PC-9 (cell line): ENCODE data around the gene GTF2H3. TPM values are rescaled to one million over a fixed set of nuclear protein-coding genes. Genes with fewer than 3 reads are reported as not detected.

Experiments
- BruUV-seq: library from RNA; stranded (reverse); fragments of 400-500 nt; replicated peaks from 2 replicates; lab custom pipeline; 2021; lab: Mats Ljungman, UMichigan
- CTCF ChIA-PET: fragments of 300-600 bp; sonication (Branson Sonifier 250); formaldehyde crosslinking; loops from one replicate; lab custom pipeline; 2022; ENCODE audit warnings: antibody characterized with exemption; lab: Charles Lee
- POLR2A ChIA-PET: fragments of 300-600 bp; sonication (Branson Sonifier 250); formaldehyde crosslinking; loops from one replicate; lab custom pipeline; 2022; ENCODE audit warnings: antibody characterized with exemption; ENCODE audit not compliant: unreplicated experiment; lab: Charles Lee
- DNase-seq, 2 experiments: peaks; one replicate each; pipeline versions ENCODE4 v3.0.0 to v3.0.0-alpha.2; 2015 to 2022; ENCODE audit warnings: mixed read lengths in 1 of 2
- H2AFZ ChIP-seq: fragments of 200-600 bp; sonication (generic); 2 replicates; pipeline ENCODE4 v1.8.1; 2017; ENCODE audit warnings: antibody characterized with exemption
- H3F3A ChIP-seq: fragments of 200-600 bp; sonication (generic); 2 replicates; pipeline ENCODE4 v1.8.1; 2017; ENCODE audit warnings: antibody characterized with exemption, mild to moderate bottlenecking, low read depth; ENCODE audit not compliant: insufficient read depth
- H3K27ac ChIP-seq: fragments of 200-600 bp; sonication (generic); 2 replicates; pipeline ENCODE4 v1.6.1; 2016; ENCODE audit warnings: mixed run types
- H3K27me3 ChIP-seq: fragments of 200-600 bp; sonication (generic); 2 replicates; pipeline ENCODE4 v1.6.1; 2016; ENCODE audit warnings: low read depth, mixed run types; ENCODE audit not compliant: insufficient read depth
- H3K36me3 ChIP-seq: fragments of 200-600 bp; sonication (generic); 2 replicates; pipeline ENCODE4 v1.6.1; 2016; ENCODE audit warnings: low read depth, mixed run types
- H3K4me1 ChIP-seq: fragments of 200-600 bp; sonication (generic); replicated peaks from 2 replicates; pipeline ENCODE4 v1.6.1; 2016; ENCODE audit warnings: mixed run types; ENCODE audit not compliant: insufficient read depth
- H3K4me2 ChIP-seq: fragments of 200-600 bp; sonication (generic); 2 replicates; pipeline ENCODE4 v1.6.1; 2017; ENCODE audit warnings: mixed run types
- H3K4me3 ChIP-seq: fragments of 200-600 bp; sonication (generic); 2 replicates; pipeline ENCODE4 v1.6.1; 2016; ENCODE audit warnings: mixed run types
- H3K79me2 ChIP-seq: fragments of 200-600 bp; sonication (generic); 2 replicates; pipeline ENCODE4 v1.6.1; 2017; ENCODE audit warnings: low read depth, mixed run types
- H3K9me2 ChIP-seq: fragments of 200-600 bp; sonication (generic); 2 replicates; pipeline ENCODE4 v1.8.1; 2017; ENCODE audit warnings: mild to moderate bottlenecking; ENCODE audit not compliant: insufficient read depth
- H3K9me3 ChIP-seq: fragments of 200-600 bp; sonication (generic); 2 replicates; pipeline ENCODE4 v1.8.1; 2016; ENCODE audit warnings: low read depth; ENCODE audit not compliant: insufficient read depth
- H4K20me1 ChIP-seq: fragments of 200-600 bp; sonication (generic); 2 replicates; pipeline ENCODE4 v1.8.1; 2017; ENCODE audit not compliant: insufficient read depth
- CTCF ChIP-seq: fragments of 200-600 bp; sonication (generic); conservative IDR thresholded peaks from 2 replicates; pipeline ENCODE4 v1.6.1; 2017; ENCODE audit warnings: mixed run types, antibody characterized with exemption, mild to moderate bottlenecking, moderate library complexity
- EZH2 ChIP-seq: fragments of 200-600 bp; sonication (generic); IDR thresholded peaks from 2 replicates; pipeline ENCODE4 v1.8.0; 2017; ENCODE audit warnings: antibody characterized with exemption, low read depth
- intact Hi-C: fragments of 100-400 bp; cut with micrococcal nuclease; formaldehyde crosslinking; loops from one replicate; pipeline ENCODE4 v1.10.0; 2022; ENCODE audit not compliant: unreplicated experiment
- total RNA-seq: library from RNA; stranded (reverse); gene quantifications from 2 replicates; pipeline ENCODE4 v1.2.3, GENCODE V29; 2021

GTF2H3 gene
- total RNA-seq, 1 experiment from 2014 or later: 42.9 TPM

- H2AFZ ChIP-seq: no peak overlapping the region
- H3K9me2 ChIP-seq: no peaks in the 10 kb centered on the region
- ChIA-PET POLR2A (no interaction called here), CTCF (no interaction called here)
- H3K27me3 ChIP-seq: no peaks in the 10 kb centered on the region
- no peaks in the 10 kb centered on the region for H3F3A ChIP-seq
- intact Hi-C loops: no loop called here
- no peaks in the 10 kb centered on the region for H4K20me1 ChIP-seq
- H3K9me3 ChIP-seq: no peaks in the 10 kb centered on the region
- H3K4me2 ChIP-seq: no peak overlapping the region
- H3K79me2 ChIP-seq: no peaks in the 10 kb centered on the region
- no peaks in the 10 kb centered on the region for H3K36me3 ChIP-seq
- H3K27ac ChIP-seq: no peak overlapping the region
- DNase-seq: no peak
- no peak for TF ChIP-seq CTCF
- no peak for TF ChIP-seq EZH2
- no peak overlapping the region for H3K4me3 ChIP-seq
- no peaks in the 10 kb centered on the region for H3K4me1 ChIP-seq
- no TSS peak for BruUV-seq
These were observed 48.0 kb downstream of the GTF2H3 start for GRCh38 chr12:123681605-123682004.

- no peaks in the 10 kb centered on the region for H3K79me2 ChIP-seq
- ChIA-PET CTCF (no interaction called here), POLR2A (no interaction called here)
- H3K9me3 ChIP-seq: no peaks in the 10 kb centered on the region
- no peak for DNase-seq
- no TSS peak for BruUV-seq
- no peak overlapping the region for H3K27ac ChIP-seq
- no peaks in the 10 kb centered on the region for H4K20me1 ChIP-seq
- H3K4me1 ChIP-seq: no peaks in the 10 kb centered on the region
- no peak overlapping the region for H3K4me3 ChIP-seq
- H3K27me3 ChIP-seq: no peaks in the 10 kb centered on the region
- H3K36me3 ChIP-seq: no peaks in the 10 kb centered on the region
- H3F3A ChIP-seq: no peaks in the 10 kb centered on the region
- no peak for TF ChIP-seq CTCF
- TF ChIP-seq EZH2: no peak
- no peak overlapping the region for H3K4me2 ChIP-seq
- H2AFZ ChIP-seq: no peak overlapping the region
- H3K9me2 ChIP-seq: no peaks in the 10 kb centered on the region
- intact Hi-C loops: no loop called here
These were observed 50.3 kb downstream of the GTF2H3 start for GRCh38 chr12:123683964-123684363.

GRCh38 chr12:123686636-123687190 is 53.1 kb downstream of the GTF2H3 start:
- H3K4me2 ChIP-seq: no peak overlapping the region
- POLR2A ChIA-PET: no interaction called here
- no peak overlapping the region for H3K4me3 ChIP-seq
- DNase-seq: no peak
- no peak for TF ChIP-seq CTCF
- no peak for TF ChIP-seq EZH2
- H3K4me1 ChIP-seq: no peaks in the 10 kb centered on the region
- no TSS peak for BruUV-seq
- H3K9me2 ChIP-seq: no peaks in the 10 kb centered on the region
- H2AFZ ChIP-seq: no peak overlapping the region
- H3K79me2 ChIP-seq: no peaks in the 10 kb centered on the region
- intact Hi-C loops: no loop called here
- H3K27ac ChIP-seq: no peak overlapping the region
- no peaks in the 10 kb centered on the region for H3K36me3 ChIP-seq
- H4K20me1 ChIP-seq: no peaks in the 10 kb centered on the region
- H3K27me3 ChIP-seq: no peaks in the 10 kb centered on the region
- no peaks in the 10 kb centered on the region for H3K9me3 ChIP-seq
- H3F3A ChIP-seq: no peaks in the 10 kb centered on the region
- CTCF ChIA-PET: interaction anchor here (0.6 kb wide), 1 partner anchor 23 kb away, joined by 3 read pairs; no protein-coding TSS in a partner anchor
